H7 (cell line): ENCODE data around the gene PRKCD. TPM values are rescaled to one million over a fixed set of nuclear protein-coding genes. Genes with fewer than 3 reads are reported as not detected.

Experiments
- DNase-seq: peaks from one replicate; pipeline ENCODE4 v3.0.0; 2012
- H3K27me3 ChIP-seq: 2 replicates; pipeline ENCODE4 v1.6.0; 2011; ENCODE audit warnings: mild to moderate bottlenecking, low read length; ENCODE audit not compliant: control insufficient read depth, insufficient read depth
- H3K36me3 ChIP-seq: replicated peaks from 2 replicates; pipeline ENCODE4 v1.5.1; 2011; ENCODE audit warnings: low read length; ENCODE audit not compliant: control insufficient read depth, insufficient read depth
- H3K4me3 ChIP-seq: 2 replicates; pipeline ENCODE4 v1.5.1; 2011; ENCODE audit warnings: low read depth, mild to moderate bottlenecking, control low read depth, low read length, moderate library complexity; ENCODE audit not compliant: insufficient read depth
- total RNA-seq: library from RNA; depleted of rRNA; stranded (reverse); fragments of >200 nt; shearing (Covaris generic); gene quantifications from 2 replicates; pipeline ENCODE4 v1.2.3, GENCODE V29; 2014; rRNA removed

The PRKCD gene
- total RNA-seq, 1 experiment from 2014 or later: 2.9 TPM

GRCh38 chr3:53236112-53236841 lies 75.3 kb downstream of the PRKCD start:
- H3K36me3 ChIP-seq: peaks cover 92% of the 10 kb centered on the region
- H3K4me3 ChIP-seq: no peak overlapping the region
- no peaks in the 10 kb centered on the region for H3K27me3 ChIP-seq
- peak; percentile 77 for DNase-seq

GRCh38 chr3:53238051-53238850 lies 77.2 kb downstream of the PRKCD start:
- DNase-seq: peak; percentile 35
- Histone ChIP-seq H3K36me3 (peaks cover 88% of the 10 kb centered on the region), H3K27me3 (no peaks in the 10 kb centered on the region), H3K4me3 (no peak overlapping the region)

- no peaks in the 10 kb centered on the region for H3K27me3 ChIP-seq
- DNase-seq: no peak
- H3K4me3 ChIP-seq: no peak overlapping the region
- peaks cover 84% of the 10 kb centered on the region for H3K36me3 ChIP-seq
These were observed 77.9 kb downstream of the PRKCD start for GRCh38 chr3:53238886-53239285.

- Histone ChIP-seq H3K27me3 (no peaks in the 10 kb centered on the region), H3K36me3 (peaks cover 76% of the 10 kb centered on the region), H3K4me3 (no peak overlapping the region)
- DNase-seq: no peak
These were observed 78.8 kb downstream of the PRKCD start for GRCh38 chr3:53239800-53240199.

GRCh38 chr3:53240989-53241972 lies 80.3 kb downstream of the PRKCD start:
- no peak for DNase-seq
- Histone ChIP-seq H3K4me3 (no peak overlapping the region), H3K27me3 (no peaks in the 10 kb centered on the region), H3K36me3 (peaks cover 63% of the 10 kb centered on the region)

GRCh38 chr3:53242155-53242554 lies 81.1 kb downstream of the PRKCD start:
- Histone ChIP-seq H3K4me3 (no peak overlapping the region), H3K27me3 (no peaks in the 10 kb centered on the region)
- no peak for DNase-seq

More at GRCh38 chr3:53242155-53242554, 81.1 kb downstream of the PRKCD start:
- peaks cover 56% of the 10 kb centered on the region for H3K36me3 ChIP-seq

Other genes with a start within 250 kb of the PRKCD start
- 12.9 and 22.2 TPM in 2 replicates for gene SFMBT1, start 115.1 kb upstream of the PRKCD start, total RNA-seq
- gene RFT1, start 30.8 kb upstream of the PRKCD start, total RNA-seq: 9.5 and 10.4 TPM in 2 replicates
- 1,918 and 2,169 TPM in 2 replicates for gene TKT, start 94.8 kb downstream of the PRKCD start, total RNA-seq
- 12.9 and 15.9 TPM in 2 replicates for gene DCP1A, start 186.3 kb downstream of the PRKCD start, total RNA-seq